ENCODE results near the gene PCSK6. TPM values are rescaled to one million over a fixed set of nuclear protein-coding genes. Genes with fewer than 3 reads are reported as not detected.

PCSK6 gene
- total RNA-seq, 1 experiment from 2014 or later, result 10.6 TPM

- no peaks in the 10 kb centered on the region for H3K4me1 ChIP-seq (ENCODE audit: control insufficient read depth, insufficient read depth, low read length)
- no peak for DNase-seq (ENCODE audit: low read depth, low spot score)
- H3K27ac ChIP-seq (ENCODE audit: low read length), result no peak overlapping the region
- in situ Hi-C loops (cut with HindIII; ENCODE audit: low pct_unique_long_range_greater_than_20kb, low sequenced_read_pairs), result no loop called here
- TF ChIP-seq, protein P1, sequence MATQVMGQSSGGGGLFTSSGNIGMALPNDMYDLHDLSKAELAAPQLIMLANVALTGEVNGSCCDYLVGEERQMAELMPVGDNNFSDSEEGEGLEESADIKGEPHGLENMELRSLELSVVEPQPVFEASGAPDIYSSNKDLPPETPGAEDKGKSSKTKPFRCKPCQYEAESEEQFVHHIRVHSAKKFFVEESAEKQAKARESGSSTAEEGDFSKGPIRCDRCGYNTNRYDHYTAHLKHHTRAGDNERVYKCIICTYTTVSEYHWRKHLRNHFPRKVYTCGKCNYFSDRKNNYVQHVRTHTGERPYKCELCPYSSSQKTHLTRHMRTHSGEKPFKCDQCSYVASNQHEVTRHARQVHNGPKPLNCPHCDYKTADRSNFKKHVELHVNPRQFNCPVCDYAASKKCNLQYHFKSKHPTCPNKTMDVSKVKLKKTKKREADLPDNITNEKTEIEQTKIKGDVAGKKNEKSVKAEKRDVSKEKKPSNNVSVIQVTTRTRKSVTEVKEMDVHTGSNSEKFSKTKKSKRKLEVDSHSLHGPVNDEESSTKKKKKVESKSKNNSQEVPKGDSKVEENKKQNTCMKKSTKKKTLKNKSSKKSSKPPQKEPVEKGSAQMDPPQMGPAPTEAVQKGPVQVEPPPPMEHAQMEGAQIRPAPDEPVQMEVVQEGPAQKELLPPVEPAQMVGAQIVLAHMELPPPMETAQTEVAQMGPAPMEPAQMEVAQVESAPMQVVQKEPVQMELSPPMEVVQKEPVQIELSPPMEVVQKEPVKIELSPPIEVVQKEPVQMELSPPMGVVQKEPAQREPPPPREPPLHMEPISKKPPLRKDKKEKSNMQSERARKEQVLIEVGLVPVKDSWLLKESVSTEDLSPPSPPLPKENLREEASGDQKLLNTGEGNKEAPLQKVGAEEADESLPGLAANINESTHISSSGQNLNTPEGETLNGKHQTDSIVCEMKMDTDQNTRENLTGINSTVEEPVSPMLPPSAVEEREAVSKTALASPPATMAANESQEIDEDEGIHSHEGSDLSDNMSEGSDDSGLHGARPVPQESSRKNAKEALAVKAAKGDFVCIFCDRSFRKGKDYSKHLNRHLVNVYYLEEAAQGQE (IDR thresholded peaks at IDR 0.05; ENCODE audit: insufficient read depth in 1 of 2, low read depth in 2 of 2, low read length in 1 of 2), result no peak
- TF ChIP-seq CTCF (IDR thresholded peaks at IDR 0.05) (no peak), TCF7L2 (IDR thresholded peaks at IDR 0.05; ENCODE audit: low read depth, low read length) (no peak), POLR2AphosphoS5 (IDR thresholded peaks at IDR 0.05; ENCODE audit: low read depth, low read length) (no peak), SIN3A (IDR thresholded peaks at IDR 0.05; ENCODE audit: borderline replicate concordance, insufficient read depth, low read depth, low read length) (no peak)
- no TSS peak for BruUV-seq (replicated peaks)
- no peaks in the 10 kb centered on the region for H3K27me3 ChIP-seq (ENCODE audit: control insufficient read depth, insufficient read depth, low read length)
- no peaks in the 10 kb centered on the region for H3K9me3 ChIP-seq (ENCODE audit: control insufficient read depth, insufficient read depth, low read depth, low read length)
- no peak for ATAC-seq
- POLR2A ChIA-PET, result no interaction called here
- intact Hi-C loops (cut with micrococcal nuclease; ENCODE audit: unreplicated experiment), result no loop called here
- H3K4me3 ChIP-seq (ENCODE audit: low read depth in 2 of 2, low read length in 2 of 2), result no peak overlapping the region
- CTCF ChIA-PET, result no interaction called here
- no peaks in the 10 kb centered on the region for H3K36me3 ChIP-seq (ENCODE audit: control insufficient read depth, insufficient read depth, low read length)
Observed at GRCh38 chr15:101388046-101388445, 101.5 kb downstream of the PCSK6 start.

DNA sequence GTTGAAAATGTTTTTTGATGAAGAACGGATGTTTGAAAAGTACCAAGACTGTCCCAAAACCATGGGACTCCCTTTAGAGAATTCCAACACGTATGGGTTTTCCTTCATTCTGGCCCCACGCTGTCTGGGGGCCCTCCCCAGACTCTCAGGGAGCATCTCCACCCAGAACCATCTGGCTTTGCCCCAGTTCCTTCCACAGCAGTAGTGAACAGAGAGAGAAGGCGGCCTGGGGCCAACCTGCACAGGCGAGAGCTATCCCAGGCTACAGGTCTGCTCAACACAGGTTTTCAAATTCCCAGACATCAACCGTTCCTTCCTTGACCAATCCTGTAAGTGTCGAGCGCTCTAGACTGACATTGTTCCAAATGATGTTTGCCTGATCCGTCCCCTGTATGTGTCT lies 101.9 kb downstream of the PCSK6 start:
- ATAC-seq, result no peak
- Histone ChIP-seq H3K9me3 (ENCODE audit: control insufficient read depth, insufficient read depth, low read depth, low read length) (no peaks in the 10 kb centered on the region), H3K36me3 (ENCODE audit: control insufficient read depth, insufficient read depth, low read length) (no peaks in the 10 kb centered on the region), H3K27ac (ENCODE audit: low read length) (no peak overlapping the region), H3K27me3 (ENCODE audit: control insufficient read depth, insufficient read depth, low read length) (no peaks in the 10 kb centered on the region), H3K4me1 (ENCODE audit: control insufficient read depth, insufficient read depth, low read length) (no peaks in the 10 kb centered on the region), H3K4me3 (ENCODE audit: low read depth in 2 of 2, low read length in 2 of 2) (no peak overlapping the region)
- ChIA-PET POLR2A (no interaction called here), CTCF (no interaction called here)
- TF ChIP-seq TCF7L2 (IDR thresholded peaks at IDR 0.05; ENCODE audit: low read depth, low read length) (no peak), POLR2AphosphoS5 (IDR thresholded peaks at IDR 0.05; ENCODE audit: low read depth, low read length) (no peak), CTCF (IDR thresholded peaks at IDR 0.05) (no peak), SIN3A (IDR thresholded peaks at IDR 0.05; ENCODE audit: borderline replicate concordance, insufficient read depth, low read depth, low read length) (no peak)
- TF ChIP-seq, protein P1 (IDR thresholded peaks at IDR 0.05; ENCODE audit: insufficient read depth in 1 of 2, low read depth in 2 of 2, low read length in 1 of 2), result no peak
- intact Hi-C loops (cut with micrococcal nuclease; ENCODE audit: unreplicated experiment) (no loop called here), in situ Hi-C loops (cut with HindIII; ENCODE audit: low pct_unique_long_range_greater_than_20kb, low sequenced_read_pairs) (no loop called here)
- no TSS peak for BruUV-seq (replicated peaks)
- no peak for DNase-seq (ENCODE audit: low read depth, low spot score)

Measured in Panc1 (cell line).